Central memory CD4-positive, alpha-beta T cell (primary cell): ENCODE data around the gene NASP.

Experiments used
- DNase-seq: peaks from one replicate; pipeline ENCODE4 v3.0.0; 2022

NASP gene

DNA sequence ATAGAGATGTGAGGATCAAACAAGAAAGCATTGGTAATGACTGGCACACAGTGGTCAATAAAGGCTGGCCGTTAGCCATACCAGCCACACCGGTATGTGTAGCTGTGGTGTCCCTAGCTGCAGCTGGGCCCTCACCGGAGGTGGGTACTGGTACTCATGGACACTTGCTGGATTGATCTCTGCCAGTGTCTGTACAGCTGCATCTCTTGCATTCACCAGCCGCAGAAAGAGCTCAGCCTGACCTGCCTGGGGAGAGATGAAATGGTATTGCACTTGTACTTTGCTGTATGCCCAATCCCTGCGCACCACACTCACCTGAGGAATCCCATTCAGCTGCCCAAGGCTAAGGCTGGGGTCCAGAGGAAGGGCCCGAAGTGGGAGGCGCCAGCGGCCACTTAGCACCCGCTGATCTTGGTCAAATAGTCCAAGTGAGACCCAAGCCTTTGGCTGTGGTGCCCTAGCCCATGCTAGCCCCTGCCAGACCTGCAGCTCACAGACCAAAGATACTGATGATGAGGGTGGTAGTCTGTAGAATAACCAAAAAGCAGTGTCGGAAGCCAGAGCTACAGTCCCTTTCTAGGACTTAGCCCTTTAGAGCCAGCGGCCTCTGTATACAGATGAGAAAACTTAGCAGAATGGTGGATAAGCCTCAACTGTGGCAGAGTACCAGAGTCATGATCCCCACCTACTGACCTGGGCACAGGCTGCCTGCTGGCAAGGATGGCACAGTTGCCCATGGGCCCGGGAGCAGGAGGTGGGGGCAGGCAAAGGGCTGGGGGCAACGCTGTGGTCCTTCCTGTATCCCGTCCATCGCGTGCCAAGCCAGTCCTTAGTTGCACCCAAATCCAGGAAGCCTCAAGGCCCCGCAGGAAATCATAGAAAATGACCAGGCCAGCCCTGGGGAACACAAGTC is 37.0 kb downstream of the NASP start:
- DNase-seq, result no peak

DNA sequence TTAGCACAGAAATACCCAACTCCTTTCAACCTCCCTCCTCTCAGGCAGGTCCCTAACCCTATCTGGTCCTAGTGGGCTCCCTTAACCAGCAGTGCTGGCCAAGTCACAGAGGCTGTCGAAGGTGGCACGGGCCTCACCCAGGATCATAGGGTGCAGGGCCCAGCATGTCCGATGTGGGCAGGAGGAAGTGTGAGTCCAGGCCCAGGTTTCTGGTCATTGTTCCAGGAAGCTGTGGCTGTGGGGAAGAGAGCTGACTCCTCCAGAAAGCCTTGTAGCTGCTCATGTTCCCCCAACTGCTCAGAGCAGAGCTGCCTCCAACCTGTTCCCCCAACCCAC is 37.6 kb downstream of the NASP start:
- no peak for DNase-seq

DNA sequence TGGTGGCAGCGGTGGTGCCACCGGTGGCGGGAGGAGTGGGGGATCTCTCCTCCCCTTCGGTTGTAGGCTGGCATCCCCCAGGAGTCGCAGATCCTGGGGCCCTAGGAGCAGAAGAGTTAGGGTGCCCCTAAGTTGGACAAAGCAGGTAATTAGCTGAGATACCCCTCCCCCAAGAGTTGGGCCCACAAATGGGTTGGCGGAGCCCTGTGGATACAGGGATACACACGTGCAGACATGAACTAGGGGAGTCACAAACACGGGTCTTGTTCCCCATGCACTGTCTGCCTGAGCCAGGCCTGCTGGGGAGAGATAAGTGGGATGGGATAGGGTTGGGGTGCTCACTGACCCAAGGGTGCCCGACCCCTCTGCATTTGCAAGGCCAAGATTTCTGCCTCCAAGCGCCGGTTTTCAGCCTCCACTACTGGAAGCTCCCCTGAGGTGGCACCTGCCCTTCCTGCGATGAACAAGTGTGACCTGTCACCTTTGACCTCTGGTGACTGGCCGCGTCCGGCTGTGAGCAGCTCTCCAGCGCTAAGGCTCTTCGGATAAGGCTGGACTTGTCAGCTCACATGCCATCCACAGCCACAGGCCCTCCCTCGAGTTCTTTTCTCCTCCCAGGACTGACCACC is 38.2 kb downstream of the NASP start:
- DNase-seq, result no peak

DNA sequence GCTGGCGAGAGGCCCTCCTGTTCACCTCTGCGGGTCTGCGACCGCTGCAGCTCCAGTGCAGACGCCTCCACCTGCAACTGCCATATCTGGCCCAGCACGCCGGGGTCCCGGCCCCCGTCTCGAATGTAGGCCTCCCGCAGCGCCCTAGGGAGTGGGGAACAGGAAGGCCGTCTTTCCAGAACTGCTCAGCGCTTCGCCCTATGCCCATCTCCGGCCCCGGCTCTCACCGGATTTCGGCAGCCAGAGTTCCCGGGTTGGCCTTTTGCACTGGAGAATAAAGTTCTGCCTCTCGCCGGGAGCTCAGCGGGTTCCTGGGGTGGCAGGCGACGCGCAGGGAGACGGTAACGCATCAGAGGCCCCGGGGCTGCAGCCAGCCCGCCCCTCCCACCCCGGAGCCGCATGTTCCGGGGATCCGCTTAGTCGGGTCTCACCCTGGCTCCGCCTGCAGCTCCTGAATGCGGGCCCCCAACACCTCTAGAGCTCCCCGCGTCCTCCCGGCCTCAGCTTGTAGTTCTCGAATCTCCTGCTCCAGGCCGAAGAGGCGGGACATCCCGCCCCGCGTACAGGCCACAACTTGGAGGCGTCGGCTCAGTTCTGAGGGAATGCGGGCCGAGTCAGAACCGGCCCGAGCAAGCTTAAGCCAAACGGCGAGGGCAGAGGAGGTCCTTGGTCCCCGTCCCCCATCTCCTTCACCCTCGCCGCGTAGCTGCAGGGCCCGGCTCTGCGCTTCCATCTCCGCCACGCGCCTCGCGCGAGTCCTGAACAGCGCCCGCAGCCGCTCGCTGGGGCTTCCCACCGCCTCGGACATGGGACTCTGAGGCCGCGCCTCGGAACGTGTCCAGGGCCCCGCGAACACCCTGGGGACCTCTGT is 38.9 kb downstream of the NASP start:
- DNase-seq, result no peak

DNA sequence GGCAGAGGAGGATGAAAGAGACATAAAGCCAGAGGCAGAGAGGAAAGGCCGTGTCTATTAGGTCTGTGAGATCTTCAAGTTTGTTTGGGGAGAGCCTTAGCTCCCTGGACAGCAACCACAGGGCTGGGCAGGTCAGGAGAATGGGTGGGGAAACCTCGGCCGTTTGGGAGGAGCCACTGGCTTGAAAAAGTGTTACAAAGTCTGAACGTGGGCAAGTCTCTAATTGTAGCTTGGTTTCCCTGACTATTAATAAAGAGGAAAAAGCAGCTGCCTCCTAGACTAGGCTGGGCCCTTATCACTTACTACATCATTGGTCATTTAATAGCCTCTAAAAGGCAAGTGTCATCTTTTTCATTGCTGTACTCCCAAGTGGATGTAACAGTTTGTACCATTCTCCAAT is 40.1 kb downstream of the NASP start, which contains the start of gene CCDC17:
Gene CCDC17 (minus strand): TSS at position 83 of the 400 bp plus-strand sequence. CDS start 145 bp downstream, outside the sequence.
- DNase-seq, result no peak

DNA sequence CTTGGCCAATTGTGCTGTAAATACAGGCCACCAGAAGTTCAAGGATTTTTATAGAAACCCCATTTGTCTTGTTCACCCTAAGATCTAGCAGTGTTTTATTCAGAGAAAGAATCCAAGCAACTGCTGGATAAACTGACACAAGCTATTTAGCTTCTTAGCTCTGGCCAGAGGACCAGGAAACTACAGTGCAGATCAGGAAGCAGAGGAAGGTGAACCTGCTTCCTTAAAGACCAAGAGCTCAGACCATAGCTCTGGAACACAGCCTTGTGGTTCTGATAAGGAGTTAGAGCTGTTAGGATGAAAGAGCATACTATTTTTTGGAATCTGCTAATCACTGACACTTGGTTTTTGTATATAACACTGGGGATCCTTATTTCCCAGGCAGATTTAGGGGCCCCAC is 45.2 kb downstream of the NASP start:
- DNase-seq, result no peak

DNA sequence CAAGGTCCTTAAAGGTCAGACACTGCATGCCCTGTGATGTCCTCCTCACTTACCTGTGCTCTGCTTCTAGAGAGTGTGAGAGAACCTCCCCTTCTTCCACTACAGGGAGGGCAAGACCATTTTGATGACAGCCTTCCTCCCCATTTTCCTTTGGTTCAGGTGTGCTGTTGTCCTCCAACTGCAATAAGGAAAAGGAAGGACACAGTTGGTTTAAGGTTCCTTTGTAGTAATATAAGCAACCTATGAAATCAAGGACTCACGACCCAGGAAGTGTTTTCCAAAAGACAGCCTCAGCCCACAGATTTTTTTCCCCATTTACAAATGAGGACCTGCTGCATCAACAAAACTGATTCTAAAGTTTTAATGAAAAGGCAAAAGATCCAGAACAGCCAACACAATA is 46.6 kb downstream of the NASP start:
- DNase-seq, result no peak

DNA sequence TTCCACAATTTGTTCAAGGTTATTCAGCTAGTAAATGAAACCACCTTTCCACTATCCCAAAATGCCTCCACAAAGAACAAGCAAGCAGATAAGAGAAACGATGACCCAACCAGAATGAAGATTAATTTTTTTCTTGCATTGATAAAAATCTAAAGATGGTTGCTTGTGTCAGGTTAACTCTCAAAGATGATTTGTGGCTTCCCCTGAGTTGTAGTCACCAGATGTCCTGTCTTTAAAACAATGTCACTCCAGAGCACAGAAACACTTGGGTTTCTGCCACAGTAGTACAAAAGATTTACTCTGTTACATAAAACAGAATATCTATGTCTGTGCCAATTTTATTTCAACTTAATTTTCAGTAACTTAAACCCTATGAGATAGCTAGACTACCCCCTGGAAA is 51.4 kb downstream of the NASP start:
- no peak for DNase-seq

DNA sequence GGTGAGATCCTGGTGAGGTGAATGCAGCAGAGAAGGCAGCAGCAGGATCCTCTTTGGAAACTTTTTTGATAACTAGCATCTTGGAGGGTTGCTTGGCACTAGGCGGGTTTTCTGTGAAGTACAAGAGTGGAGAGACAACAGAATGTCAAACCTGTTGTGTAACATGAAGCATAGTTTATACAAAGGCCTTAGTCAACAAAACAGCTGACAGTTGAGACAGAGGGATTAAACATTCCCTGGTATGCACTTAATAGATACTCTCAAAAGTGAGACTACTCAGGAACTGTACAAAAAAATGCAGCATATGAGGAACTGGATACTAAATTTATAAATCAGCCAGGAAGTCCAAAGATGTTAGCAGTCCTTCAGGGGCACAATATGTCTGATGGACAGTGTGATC is 56.5 kb downstream of the NASP start:
- DNase-seq, result no peak

DNA sequence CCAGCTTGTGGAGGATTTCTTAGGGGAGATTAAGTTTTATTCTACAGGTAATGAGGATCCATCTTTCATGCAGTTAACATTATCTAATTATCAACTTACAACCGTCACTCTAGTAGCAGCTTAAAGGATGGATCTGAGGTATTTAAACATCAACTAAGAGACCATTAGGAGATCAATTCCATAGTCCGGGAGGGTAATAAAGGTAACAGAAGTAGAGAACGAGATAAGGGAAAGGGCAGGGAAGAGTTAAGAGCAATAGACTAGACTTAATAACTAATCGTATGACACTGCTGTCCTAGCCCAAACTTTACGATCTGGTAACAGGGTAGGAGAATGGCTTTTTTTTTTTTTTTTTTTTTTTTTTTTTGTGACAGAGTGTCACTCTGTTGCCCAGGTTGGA is 59.5 kb downstream of the NASP start:
- DNase-seq, result no peak

DNA sequence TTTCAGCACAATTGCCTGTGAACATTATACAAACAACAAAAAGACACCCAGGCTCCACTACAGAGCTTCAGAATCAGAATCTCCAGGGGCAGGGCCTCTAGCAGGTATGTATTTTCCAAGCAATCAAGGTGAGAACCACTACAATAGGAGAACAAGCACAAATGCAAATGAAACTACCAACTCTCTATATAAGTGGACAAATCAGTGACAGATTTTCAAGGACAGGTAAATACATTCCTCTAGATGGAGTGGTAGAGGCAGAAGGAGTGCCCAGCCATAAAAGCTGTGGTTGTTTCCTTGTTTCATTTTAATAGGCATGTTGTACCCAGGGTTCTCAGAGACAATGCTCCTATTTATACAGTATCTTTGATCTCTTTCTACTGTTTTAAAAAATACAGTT is 60.1 kb downstream of the NASP start:
- DNase-seq, result no peak

DNA sequence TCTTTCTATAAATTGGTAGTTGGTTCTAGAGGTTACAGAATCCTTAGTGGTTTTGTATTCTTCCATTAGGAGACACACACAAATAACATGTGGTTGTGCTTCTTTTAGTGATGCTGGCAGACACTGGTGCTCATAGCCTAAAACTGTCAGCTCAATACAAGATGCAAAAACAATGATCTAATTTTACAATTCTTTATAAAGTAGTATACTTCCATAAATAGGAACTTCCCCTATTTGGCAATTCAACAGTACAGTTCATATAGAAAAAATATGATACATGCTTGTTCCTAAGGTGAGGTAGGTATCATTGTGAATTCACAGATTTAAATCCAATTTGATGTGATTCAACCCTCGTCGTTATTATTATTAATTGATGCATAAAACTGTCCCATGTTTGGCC is 60.8 kb downstream of the NASP start:
- DNase-seq, result no peak

DNA sequence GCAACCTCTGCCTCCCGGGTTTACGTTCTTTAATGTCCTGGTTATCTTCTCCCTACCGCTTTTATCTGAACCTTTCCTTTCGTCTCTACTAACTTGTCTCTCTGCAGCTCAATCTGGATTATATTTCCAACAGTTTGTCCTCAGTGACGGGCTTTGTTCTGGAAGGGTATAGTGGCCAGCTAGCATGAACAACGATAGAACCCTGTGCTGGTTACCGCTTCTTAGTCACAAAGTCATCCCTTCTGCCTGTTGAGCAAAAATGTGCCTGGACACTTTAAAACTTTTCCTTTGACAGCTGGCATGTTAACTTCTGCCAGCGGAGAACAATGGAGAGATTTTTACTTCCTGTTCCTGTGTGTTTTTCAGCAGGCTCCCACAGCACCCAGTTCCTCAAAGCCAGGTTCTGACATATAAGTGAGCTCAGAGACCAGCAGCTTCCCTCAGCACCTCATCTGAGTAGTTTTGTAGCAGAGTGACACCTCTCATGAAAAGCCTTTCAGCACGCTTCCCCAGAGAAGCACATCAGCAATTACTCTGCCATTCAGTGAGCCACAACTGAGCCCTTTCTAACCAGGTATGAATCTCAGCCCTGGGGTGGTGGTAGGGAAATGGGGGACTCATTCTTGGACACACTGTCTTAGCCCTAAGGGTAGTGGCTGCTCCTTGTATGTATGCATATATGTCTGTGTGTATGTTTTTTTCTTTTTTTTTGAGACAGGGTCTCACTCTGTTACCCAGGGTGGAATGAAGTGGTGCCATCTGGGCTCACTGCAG is 63.6 kb downstream of the NASP start:
- DNase-seq, result no peak

DNA sequence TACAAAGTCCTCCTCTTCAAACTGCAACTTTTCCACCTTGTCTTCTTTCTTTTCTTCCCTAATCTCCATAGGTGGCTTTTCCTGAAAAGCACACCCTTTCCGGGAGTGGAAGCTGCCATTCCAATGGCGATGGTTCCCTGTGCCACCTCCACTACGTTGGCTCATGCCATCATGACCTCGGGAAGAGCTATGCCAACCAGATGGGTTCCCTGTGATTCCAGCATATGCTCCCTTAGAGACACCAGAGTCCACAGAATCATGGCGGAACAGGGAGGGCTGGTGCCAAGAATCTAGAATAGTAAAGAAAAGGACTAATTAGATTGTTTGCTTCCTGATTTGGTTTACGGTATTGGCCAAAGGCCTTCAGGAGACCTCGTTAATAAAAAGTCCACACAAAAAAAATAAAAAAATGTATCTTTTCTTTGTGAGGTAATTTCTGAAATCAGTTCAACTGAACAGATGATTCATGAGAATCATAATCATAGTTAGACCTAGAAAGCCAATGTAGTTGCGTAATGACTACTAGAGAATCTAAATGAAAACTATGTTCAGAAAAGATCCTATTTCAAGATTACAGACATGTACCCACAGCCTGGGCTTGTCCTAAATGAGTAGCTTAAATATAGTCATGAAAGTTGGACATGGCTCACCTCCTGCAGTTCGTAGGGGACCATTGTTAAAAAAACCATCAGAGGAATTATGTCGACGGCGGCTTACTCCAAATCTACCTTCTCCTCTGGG is 70.9 kb downstream of the NASP start:
- DNase-seq, result no peak

DNA sequence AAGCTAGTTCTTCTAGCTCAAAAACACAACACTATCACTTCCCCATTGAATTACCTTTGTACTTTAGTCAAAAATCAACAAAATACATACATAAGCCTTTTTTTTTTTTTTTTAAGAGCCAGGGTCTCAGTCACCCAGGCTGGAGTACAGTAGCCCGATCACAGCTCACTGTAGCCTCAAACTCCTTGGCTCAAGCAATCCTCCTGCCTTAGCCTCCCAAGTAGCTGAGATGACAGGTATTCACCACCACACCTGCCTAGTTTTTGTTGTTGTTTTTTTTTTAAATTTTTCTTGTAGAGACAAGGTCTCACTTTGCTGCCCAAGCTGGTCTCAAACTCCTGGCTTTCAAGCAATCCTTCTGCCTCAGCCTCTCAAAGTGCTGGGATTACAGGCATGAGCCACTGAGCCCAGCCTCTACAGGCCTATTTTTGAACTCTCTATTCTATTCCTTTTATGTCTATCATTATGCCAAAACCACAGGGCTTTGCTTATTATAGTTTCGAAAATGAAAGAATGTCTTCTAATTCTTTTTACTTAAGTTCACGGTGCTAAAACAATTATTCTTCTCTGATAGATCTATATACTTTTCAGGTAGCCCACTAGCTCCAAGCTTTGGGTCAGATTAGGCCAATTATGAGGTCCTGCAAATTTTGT is 72.9 kb downstream of the NASP start:
- DNase-seq, result no peak

DNA sequence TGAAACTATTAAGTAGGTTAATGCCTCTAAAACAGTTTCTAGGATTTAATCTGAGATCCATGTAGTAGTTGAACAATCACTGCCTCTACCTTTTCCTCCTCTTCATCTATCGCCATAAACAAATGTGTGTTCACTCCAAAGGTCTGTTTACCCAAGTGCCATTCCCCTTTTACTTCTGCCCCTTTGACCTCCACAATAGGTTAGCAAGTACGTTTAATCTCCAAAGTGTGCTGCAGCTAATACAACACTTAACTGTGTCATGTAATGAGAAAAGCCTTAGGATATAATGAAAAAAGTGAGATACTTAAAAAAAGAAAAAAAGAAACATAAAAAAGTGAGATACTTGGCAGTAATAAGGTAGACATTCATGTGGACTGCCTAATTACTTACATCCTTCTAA is 74.3 kb downstream of the NASP start:
- DNase-seq, result no peak

DNA sequence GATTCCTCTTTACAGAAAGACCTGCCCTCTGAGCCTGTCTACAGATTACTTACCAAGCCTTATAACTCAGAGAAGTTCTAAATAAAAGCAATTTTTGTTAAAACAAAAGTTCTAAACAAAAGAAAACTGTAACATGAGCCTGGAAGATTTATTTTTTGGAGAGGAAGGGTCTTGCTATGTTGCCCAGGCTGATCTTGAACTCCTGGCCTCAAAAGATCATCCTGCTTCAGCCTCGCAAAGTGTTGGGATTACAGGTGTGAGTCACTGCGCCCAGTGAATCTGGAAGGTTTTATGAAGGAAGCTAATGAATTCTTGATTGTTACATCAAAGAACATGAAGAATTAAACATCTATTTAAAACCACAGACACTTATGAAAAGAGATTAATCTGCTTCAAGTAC is 75.4 kb downstream of the NASP start:
- no peak for DNase-seq

DNA sequence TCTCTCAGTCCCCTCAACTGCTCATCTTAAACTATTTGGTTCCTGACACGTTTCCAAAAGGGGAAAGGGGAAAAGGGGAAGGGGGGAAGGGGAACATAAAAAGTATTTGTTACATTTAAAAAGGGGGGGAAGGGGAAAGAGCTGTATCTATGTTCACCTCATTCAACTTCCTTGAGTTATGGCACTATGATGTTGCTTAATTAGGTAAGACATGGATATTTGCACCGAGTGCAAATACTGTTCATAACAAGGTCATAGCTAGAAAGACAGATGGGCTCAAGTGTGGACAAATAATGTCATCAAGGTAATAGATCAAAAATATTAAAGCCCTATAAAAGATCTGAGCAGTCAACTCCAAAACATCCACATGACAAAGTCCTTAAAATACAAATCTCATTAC is 76.5 kb downstream of the NASP start:
- no peak for DNase-seq

DNA sequence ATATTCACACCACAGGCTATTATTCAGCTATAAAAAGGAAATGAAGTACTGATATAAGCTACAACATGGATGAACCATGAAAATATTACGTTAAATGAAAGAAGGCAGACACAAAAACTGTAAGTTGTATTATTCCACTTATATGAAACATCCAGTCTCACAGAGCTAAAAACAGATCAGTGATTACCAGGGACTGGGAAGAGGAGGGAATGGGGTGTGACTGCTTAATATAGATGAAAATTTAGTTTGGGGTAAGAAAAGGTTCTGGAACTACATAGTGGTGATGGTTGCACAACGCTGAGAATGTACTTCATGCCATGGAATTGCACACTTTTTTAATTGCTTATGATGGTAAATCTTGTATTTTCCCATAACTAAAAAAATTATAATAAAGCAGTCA is 83.0 kb downstream of the NASP start:
- no peak for DNase-seq

DNA sequence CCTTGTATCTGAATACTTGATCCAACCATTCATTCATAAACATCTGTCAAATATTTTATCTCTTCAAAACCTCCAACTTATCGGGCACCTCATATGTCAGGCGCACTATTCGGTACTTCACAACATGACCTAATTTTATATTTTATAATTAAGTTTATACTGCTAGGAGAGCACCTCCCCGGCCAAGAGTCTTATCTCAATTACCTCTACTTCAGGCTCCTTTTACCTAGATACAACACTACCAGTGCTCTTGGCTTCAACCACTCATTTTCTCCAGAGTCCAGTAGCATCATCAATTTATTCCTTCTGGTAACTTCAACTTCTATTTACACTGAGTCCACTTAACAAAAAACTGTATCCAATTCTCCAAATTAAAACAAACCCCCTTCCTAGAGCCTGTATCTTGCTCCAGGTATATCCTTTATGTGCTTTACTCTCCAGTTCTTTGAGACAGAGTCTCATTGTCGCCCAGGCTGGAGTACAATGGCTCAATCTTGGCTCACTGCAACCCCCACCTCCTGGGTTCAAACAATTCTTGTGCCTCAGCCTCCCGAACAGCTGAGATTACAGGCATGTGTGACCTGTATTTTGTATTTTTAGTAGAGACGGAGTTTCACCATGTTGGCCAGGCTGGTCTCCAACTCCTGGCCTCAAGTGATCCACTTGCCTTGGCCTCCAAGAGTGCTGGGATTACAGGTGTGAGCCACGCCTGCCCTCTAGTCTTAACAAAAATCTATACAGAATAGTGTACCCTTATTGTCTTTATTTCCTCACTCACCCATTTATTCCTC is 83.7 kb downstream of the NASP start:
- DNase-seq, result no peak
